Measurements from ENCODE around the gene IRAK4. TPM values are rescaled to one million over a fixed set of nuclear protein-coding genes. Genes with fewer than 3 reads are reported as not detected.

Gene IRAK4
- total RNA-seq, 1 donor from 2014 or later, result 40.7 TPM

GRCh38 chr12:43835656-43836474 is 77.1 kb downstream of the IRAK4 start, which contains the start of gene TMEM117:
Gene TMEM117, plus strand, starts transcription at chr12:43836081.
- intact Hi-C loops (cut with micrococcal nuclease), result loop anchor here (1.0 kb wide), 2 partner anchors 31 to 78 kb away; partner anchors contain the start of genes IRAK4 and PUS7L

GRCh38 chr12:43836475-43836989 is 77.8 kb downstream of the IRAK4 start:
- intact Hi-C loops (cut with micrococcal nuclease), result loop anchor here (1.0 kb wide), 2 partner anchors 31 to 78 kb away; partner anchors contain the start of genes IRAK4 and PUS7L

Other genes with a start within 250 kb of the IRAK4 start
- gene ADAMTS20, start 206.7 kb upstream of the IRAK4 start, total RNA-seq, result not detected in 2 replicates
- gene PUS7L, start 161 bp upstream of the IRAK4 start, total RNA-seq, result 23.6 and 24.3 TPM in 2 replicates
- gene TWF1, start 47.4 kb downstream of the IRAK4 start, total RNA-seq, result 33.4 and 35.1 TPM in 2 replicates
- gene TMEM117, start 77.1 kb downstream of the IRAK4 start, total RNA-seq, result 0.51 and 1.1 TPM in 2 replicates